SU-DHL-6 (cell line): ENCODE results near the gene PHLDB1.

Experiments
- H2AFZ ChIP-seq: fragments of 200-600 bp; sonication (generic); 2 replicates; pipeline ENCODE4 v1.6.1; 2014; ENCODE audit warnings: low read depth, mild to moderate bottlenecking, moderate library complexity, mixed read lengths, antibody characterized with exemption, low read length; ENCODE audit not compliant: severe bottlenecking
- H3F3A ChIP-seq: fragments of 200-600 bp; shearing (Covaris generic); 2 replicates; pipeline ENCODE4 v1.6.0; 2016; ENCODE audit warnings: antibody characterized with exemption, mild to moderate bottlenecking; ENCODE audit not compliant: insufficient read depth
- H3K27ac ChIP-seq: fragments of 200-600 bp; sonication (generic); 2 replicates; pipeline ENCODE4 v1.5.1; 2016; ENCODE audit warnings: low read depth, mild to moderate bottlenecking, low read length, moderate library complexity, mixed read lengths
- H3K27me3 ChIP-seq: fragments of 200-600 bp; sonication (generic), shearing (Covaris generic); 2 replicates; pipeline ENCODE4 v1.6.0; 2014; ENCODE audit warnings: mild to moderate bottlenecking, low read length
- H3K36me3 ChIP-seq: fragments of 200-600 bp; sonication (generic); 2 replicates; pipeline ENCODE4 v1.6.1; 2014; ENCODE audit warnings: mild to moderate bottlenecking, low read length, mixed read lengths
- H3K4me2 ChIP-seq: fragments of 300-600, 200-600 bp; shearing (Covaris generic), sonication (generic); 2 replicates; pipeline ENCODE4 v1.6.0; 2014; ENCODE audit warnings: low read length, low read depth, mild to moderate bottlenecking; ENCODE audit not compliant: poor library complexity, severe bottlenecking
- H3K4me3 ChIP-seq: fragments of 200-600 bp; sonication (generic); 2 replicates; pipeline ENCODE4 v1.5.1; 2014; ENCODE audit warnings: antibody characterized with exemption, low read length, mild to moderate bottlenecking, mixed read lengths; ENCODE audit not compliant: insufficient read depth, poor library complexity, severe bottlenecking
- H3K79me2 ChIP-seq: fragments of 200-600 bp; sonication (generic); 2 replicates; pipeline ENCODE4 v1.6.1; 2014; ENCODE audit warnings: mild to moderate bottlenecking, low read length, moderate library complexity; ENCODE audit not compliant: insufficient read depth
- H3K9ac ChIP-seq: fragments of 200-600 bp; sonication (generic); 2 replicates; pipeline ENCODE4 v1.7.0; 2014; ENCODE audit warnings: mild to moderate bottlenecking, low read length
- H3K9me2 ChIP-seq: fragments of 200-600 bp; sonication (generic); replicated peaks from 2 replicates; pipeline ENCODE4 v1.6.1; 2014; ENCODE audit warnings: low read length; ENCODE audit not compliant: insufficient read depth
- H3K9me3 ChIP-seq: fragments of 200-600 bp; sonication (generic); 2 replicates; pipeline ENCODE4 v1.6.1; 2014; ENCODE audit warnings: low read length, mixed read lengths; ENCODE audit not compliant: insufficient read depth
- H4K20me1 ChIP-seq: fragments of 200-600 bp; sonication (generic); 2 replicates; pipeline ENCODE4 v1.6.1; 2014; ENCODE audit warnings: low read depth, mild to moderate bottlenecking, antibody characterized with exemption, low read length, moderate library complexity, mixed read lengths
- EZH2phosphoT487 ChIP-seq: fragments of 200-600 bp; sonication (generic), shearing (Covaris generic); conservative IDR thresholded peaks from 2 replicates; pipeline ENCODE4 v1.6.1; 2018; ENCODE audit warnings: mild to moderate bottlenecking, antibody characterized with exemption, low read length, moderate library complexity, mixed read lengths
- TF ChIP-seq, protein P1 (sequence below): fragments of 200-600 bp; sonication (generic); IDR thresholded peaks from one replicate; pipeline ENCODE4 v1.5.1; 2017; ENCODE audit warnings: antibody characterized with exemption, mild to moderate bottlenecking, low read length, moderate library complexity; ENCODE audit not compliant: insufficient read depth, poor library complexity, severe bottlenecking

The PHLDB1 gene

GRCh38 chr11:118606844-118607228, 579 bp upstream of the PHLDB1 start:
- no peaks in the 10 kb centered on the region; the same call in 1 of the 2 replicates for H3K27me3 ChIP-seq

GRCh38 chr11:118608360-118609227, 1.2 kb downstream of the PHLDB1 start:
- peak overlapping the region; percentile 29 for H3K4me3 ChIP-seq
- no peaks in the 10 kb centered on the region for H3K9me2 ChIP-seq
- no peaks in the 10 kb centered on the region for H3K36me3 ChIP-seq
- H3K27me3 ChIP-seq, result no peaks in the 10 kb centered on the region; the same call in 1 of the 2 replicates
- no peaks in the 10 kb centered on the region for H4K20me1 ChIP-seq
- peak overlapping the region; percentile 32; the same call in 1 of the 2 replicates for H3K9ac ChIP-seq
- H3K79me2 ChIP-seq, result no peaks in the 10 kb centered on the region
- no peak for TF ChIP-seq EZH2phosphoT487
- TF ChIP-seq, protein P1, sequence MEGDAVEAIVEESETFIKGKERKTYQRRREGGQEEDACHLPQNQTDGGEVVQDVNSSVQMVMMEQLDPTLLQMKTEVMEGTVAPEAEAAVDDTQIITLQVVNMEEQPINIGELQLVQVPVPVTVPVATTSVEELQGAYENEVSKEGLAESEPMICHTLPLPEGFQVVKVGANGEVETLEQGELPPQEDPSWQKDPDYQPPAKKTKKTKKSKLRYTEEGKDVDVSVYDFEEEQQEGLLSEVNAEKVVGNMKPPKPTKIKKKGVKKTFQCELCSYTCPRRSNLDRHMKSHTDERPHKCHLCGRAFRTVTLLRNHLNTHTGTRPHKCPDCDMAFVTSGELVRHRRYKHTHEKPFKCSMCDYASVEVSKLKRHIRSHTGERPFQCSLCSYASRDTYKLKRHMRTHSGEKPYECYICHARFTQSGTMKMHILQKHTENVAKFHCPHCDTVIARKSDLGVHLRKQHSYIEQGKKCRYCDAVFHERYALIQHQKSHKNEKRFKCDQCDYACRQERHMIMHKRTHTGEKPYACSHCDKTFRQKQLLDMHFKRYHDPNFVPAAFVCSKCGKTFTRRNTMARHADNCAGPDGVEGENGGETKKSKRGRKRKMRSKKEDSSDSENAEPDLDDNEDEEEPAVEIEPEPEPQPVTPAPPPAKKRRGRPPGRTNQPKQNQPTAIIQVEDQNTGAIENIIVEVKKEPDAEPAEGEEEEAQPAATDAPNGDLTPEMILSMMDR, result no peak
- H3K4me2 ChIP-seq, result peak overlapping the region; percentile 49
- H3K27ac ChIP-seq, result no peak overlapping the region
- H3F3A ChIP-seq, result peaks cover 4% of the 10 kb centered on the region; the same call in 1 of the 2 replicates
- peak overlapping the region; percentile 24 for H2AFZ ChIP-seq
- H3K9me3 ChIP-seq, result no peaks in the 10 kb centered on the region

More at GRCh38 chr11:118606844-118607228, 579 bp upstream of the PHLDB1 start:
- H3K4me3 ChIP-seq, result no peak overlapping the region
- H3F3A ChIP-seq, result peaks cover 10% of the 10 kb centered on the region
- H3K9me3 ChIP-seq, result no peaks in the 10 kb centered on the region
- no peak for TF ChIP-seq EZH2phosphoT487
- TF ChIP-seq, protein P1, result no peak
- no peaks in the 10 kb centered on the region for H3K9me2 ChIP-seq
- no peak overlapping the region for H3K4me2 ChIP-seq
- H2AFZ ChIP-seq, result no peak overlapping the region
- peaks cover 2% of the 10 kb centered on the region; the same call in 1 of the 2 replicates for H3K36me3 ChIP-seq
- H3K9ac ChIP-seq, result no peak overlapping the region
- H3K79me2 ChIP-seq, result no peaks in the 10 kb centered on the region
- no peaks in the 10 kb centered on the region for H4K20me1 ChIP-seq
- no peak overlapping the region for H3K27ac ChIP-seq

DNA sequence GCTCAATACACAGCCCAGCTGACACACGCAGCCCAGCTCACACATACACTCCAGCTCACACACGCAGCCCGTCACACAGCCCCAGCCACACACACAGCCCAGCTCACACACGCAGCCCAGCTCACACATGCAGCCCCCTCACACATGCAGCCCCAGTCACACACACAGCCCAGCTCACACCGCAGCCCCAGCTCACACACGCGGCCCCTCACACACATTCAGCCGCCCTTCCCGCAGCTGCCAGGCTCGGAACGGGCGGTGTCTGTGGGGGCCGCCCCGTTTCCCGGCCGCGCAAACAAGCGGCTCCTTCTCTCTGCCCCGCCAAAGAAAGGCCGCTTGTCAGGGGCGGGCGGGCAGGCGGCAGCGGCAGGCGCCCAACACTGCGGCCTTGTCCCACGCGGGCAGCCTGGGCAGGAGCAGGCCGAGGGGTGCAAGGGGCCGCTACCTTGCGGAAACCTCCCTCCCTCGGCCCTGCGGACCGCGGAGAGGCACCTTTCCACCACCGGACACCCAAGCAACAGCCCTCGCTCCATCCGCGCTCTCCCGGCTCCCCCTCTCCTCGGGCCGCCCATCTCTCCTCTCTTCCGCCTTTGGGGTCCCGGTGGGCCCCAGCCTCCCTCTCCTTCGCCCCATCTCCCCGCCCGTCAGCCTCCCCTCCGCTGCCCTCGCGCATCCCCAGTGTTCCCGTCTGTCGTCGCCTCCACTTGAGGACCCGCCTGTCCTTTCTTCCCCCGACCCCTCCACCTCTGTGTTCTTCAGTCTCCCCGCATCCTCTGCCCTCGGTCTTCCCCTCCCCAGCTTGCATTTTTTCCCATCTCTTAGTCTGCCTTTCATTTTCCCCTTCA, 2.2 kb downstream of the PHLDB1 start:
- Histone ChIP-seq H3K9ac (no peak overlapping the region), H3K4me2 (no peak overlapping the region), H3K27ac (no peak overlapping the region), H3K79me2 (no peaks in the 10 kb centered on the region), H2AFZ (no peak overlapping the region), H3K4me3 (no peak overlapping the region), H3K9me3 (no peaks in the 10 kb centered on the region), H3K36me3 (no peaks in the 10 kb centered on the region), H3K27me3 (no peaks in the 10 kb centered on the region; the same call in 1 of the 2 replicates), H3K9me2 (no peaks in the 10 kb centered on the region), H3F3A (no peaks in the 10 kb centered on the region), H4K20me1 (no peaks in the 10 kb centered on the region)
- TF ChIP-seq, protein P1, result no peak
- TF ChIP-seq EZH2phosphoT487, result peak; percentile 79; the same call in 1 of the 2 replicates
